PC-9 (cell line): ENCODE results near the gene PTPN1. TPM values are rescaled to one million over a fixed set of nuclear protein-coding genes. Genes with fewer than 3 reads are reported as not detected.

Experiments
- BruUV-seq: library from RNA; stranded (reverse); fragments of 400-500 nt; replicated peaks from 2 replicates; lab custom pipeline; 2021; lab: Mats Ljungman, UMichigan
- CTCF ChIA-PET: fragments of 300-600 bp; sonication (Branson Sonifier 250); formaldehyde crosslinking; loops from one replicate; lab custom pipeline; 2022; ENCODE audit warnings: antibody characterized with exemption; lab: Charles Lee
- POLR2A ChIA-PET: fragments of 300-600 bp; sonication (Branson Sonifier 250); formaldehyde crosslinking; loops from one replicate; lab custom pipeline; 2022; ENCODE audit warnings: antibody characterized with exemption; ENCODE audit not compliant: unreplicated experiment; lab: Charles Lee
- DNase-seq, 2 experiments: peaks; one replicate each; pipeline versions ENCODE4 v3.0.0 to v3.0.0-alpha.2; 2015 to 2022; ENCODE audit warnings: mixed read lengths in 1 of 2
- H2AFZ ChIP-seq: fragments of 200-600 bp; sonication (generic); 2 replicates; pipeline ENCODE4 v1.8.1; 2017; ENCODE audit warnings: antibody characterized with exemption
- H3F3A ChIP-seq: fragments of 200-600 bp; sonication (generic); 2 replicates; pipeline ENCODE4 v1.8.1; 2017; ENCODE audit warnings: antibody characterized with exemption, mild to moderate bottlenecking, low read depth; ENCODE audit not compliant: insufficient read depth
- H3K27ac ChIP-seq: fragments of 200-600 bp; sonication (generic); 2 replicates; pipeline ENCODE4 v1.6.1; 2016; ENCODE audit warnings: mixed run types
- H3K27me3 ChIP-seq: fragments of 200-600 bp; sonication (generic); 2 replicates; pipeline ENCODE4 v1.6.1; 2016; ENCODE audit warnings: low read depth, mixed run types; ENCODE audit not compliant: insufficient read depth
- H3K36me3 ChIP-seq: fragments of 200-600 bp; sonication (generic); 2 replicates; pipeline ENCODE4 v1.6.1; 2016; ENCODE audit warnings: low read depth, mixed run types
- H3K4me1 ChIP-seq: fragments of 200-600 bp; sonication (generic); replicated peaks from 2 replicates; pipeline ENCODE4 v1.6.1; 2016; ENCODE audit warnings: mixed run types; ENCODE audit not compliant: insufficient read depth
- H3K4me2 ChIP-seq: fragments of 200-600 bp; sonication (generic); 2 replicates; pipeline ENCODE4 v1.6.1; 2017; ENCODE audit warnings: mixed run types
- H3K4me3 ChIP-seq: fragments of 200-600 bp; sonication (generic); 2 replicates; pipeline ENCODE4 v1.6.1; 2016; ENCODE audit warnings: mixed run types
- H3K79me2 ChIP-seq: fragments of 200-600 bp; sonication (generic); 2 replicates; pipeline ENCODE4 v1.6.1; 2017; ENCODE audit warnings: low read depth, mixed run types
- H3K9me2 ChIP-seq: fragments of 200-600 bp; sonication (generic); 2 replicates; pipeline ENCODE4 v1.8.1; 2017; ENCODE audit warnings: mild to moderate bottlenecking; ENCODE audit not compliant: insufficient read depth
- H3K9me3 ChIP-seq: fragments of 200-600 bp; sonication (generic); 2 replicates; pipeline ENCODE4 v1.8.1; 2016; ENCODE audit warnings: low read depth; ENCODE audit not compliant: insufficient read depth
- H4K20me1 ChIP-seq: fragments of 200-600 bp; sonication (generic); 2 replicates; pipeline ENCODE4 v1.8.1; 2017; ENCODE audit not compliant: insufficient read depth
- EZH2 ChIP-seq: fragments of 200-600 bp; sonication (generic); IDR thresholded peaks from 2 replicates; pipeline ENCODE4 v1.8.0; 2017; ENCODE audit warnings: antibody characterized with exemption, low read depth
- intact Hi-C: fragments of 100-400 bp; cut with micrococcal nuclease; formaldehyde crosslinking; loops from one replicate; pipeline ENCODE4 v1.10.0; 2022; ENCODE audit not compliant: unreplicated experiment
- total RNA-seq: library from RNA; stranded (reverse); gene quantifications from 2 replicates; pipeline ENCODE4 v1.2.3, GENCODE V29; 2021
- TF ChIP-seq, protein P1 (sequence below): fragments of 200-600 bp; sonication (generic); conservative IDR thresholded peaks from 2 replicates; pipeline ENCODE4 v1.6.1; 2017; ENCODE audit warnings: mixed run types, antibody characterized with exemption, mild to moderate bottlenecking, moderate library complexity

Gene PTPN1
- total RNA-seq, 1 experiment from 2014 or later, result 59.8 TPM

DNA sequence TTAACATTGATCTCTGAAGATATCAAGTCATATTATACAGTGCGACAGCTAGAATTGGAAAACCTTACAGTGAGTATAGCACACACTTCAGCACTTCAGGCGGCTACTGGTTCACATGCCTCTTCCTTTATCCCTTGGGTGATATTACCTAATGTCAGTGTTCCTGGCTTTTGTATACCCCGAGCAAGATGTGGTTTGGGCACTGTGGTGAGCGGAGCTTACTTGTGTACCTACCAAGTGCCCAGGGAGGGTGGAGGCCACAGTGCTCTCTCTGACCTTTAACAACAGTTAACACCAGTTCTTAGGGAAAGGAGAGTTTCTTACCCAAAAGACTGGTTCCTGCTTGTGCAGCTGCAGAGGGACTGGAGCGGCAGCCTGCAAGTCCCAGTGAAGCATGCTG is 64.4 kb downstream of the PTPN1 start:
- no peaks in the 10 kb centered on the region for H3K9me3 ChIP-seq
- TF ChIP-seq, protein P1, sequence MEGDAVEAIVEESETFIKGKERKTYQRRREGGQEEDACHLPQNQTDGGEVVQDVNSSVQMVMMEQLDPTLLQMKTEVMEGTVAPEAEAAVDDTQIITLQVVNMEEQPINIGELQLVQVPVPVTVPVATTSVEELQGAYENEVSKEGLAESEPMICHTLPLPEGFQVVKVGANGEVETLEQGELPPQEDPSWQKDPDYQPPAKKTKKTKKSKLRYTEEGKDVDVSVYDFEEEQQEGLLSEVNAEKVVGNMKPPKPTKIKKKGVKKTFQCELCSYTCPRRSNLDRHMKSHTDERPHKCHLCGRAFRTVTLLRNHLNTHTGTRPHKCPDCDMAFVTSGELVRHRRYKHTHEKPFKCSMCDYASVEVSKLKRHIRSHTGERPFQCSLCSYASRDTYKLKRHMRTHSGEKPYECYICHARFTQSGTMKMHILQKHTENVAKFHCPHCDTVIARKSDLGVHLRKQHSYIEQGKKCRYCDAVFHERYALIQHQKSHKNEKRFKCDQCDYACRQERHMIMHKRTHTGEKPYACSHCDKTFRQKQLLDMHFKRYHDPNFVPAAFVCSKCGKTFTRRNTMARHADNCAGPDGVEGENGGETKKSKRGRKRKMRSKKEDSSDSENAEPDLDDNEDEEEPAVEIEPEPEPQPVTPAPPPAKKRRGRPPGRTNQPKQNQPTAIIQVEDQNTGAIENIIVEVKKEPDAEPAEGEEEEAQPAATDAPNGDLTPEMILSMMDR, result no peak
- TF ChIP-seq EZH2, result no peak
- CTCF ChIA-PET, result interaction anchor here (0.6 kb wide), 1 partner anchor 66 kb away, joined by 12 read pairs; no protein-coding TSS in a partner anchor
- no peak overlapping the region for H3K4me3 ChIP-seq
- DNase-seq, result no peak
- BruUV-seq, result no TSS peak
- no peak overlapping the region for H3K27ac ChIP-seq
- no peaks in the 10 kb centered on the region for H3K9me2 ChIP-seq
- H3K4me2 ChIP-seq, result no peak overlapping the region
- H3K79me2 ChIP-seq, result peaks cover 8% of the 10 kb centered on the region; the same call in 1 of the 2 replicates
- no peaks in the 10 kb centered on the region for H3K4me1 ChIP-seq
- no peak overlapping the region for H2AFZ ChIP-seq
- POLR2A ChIA-PET, result no interaction called here
- H4K20me1 ChIP-seq, result no peaks in the 10 kb centered on the region; the same call in none of the 2 replicates
- H3K36me3 ChIP-seq, result peaks cover 22% of the 10 kb centered on the region
- H3F3A ChIP-seq, result peaks cover 23% of the 10 kb centered on the region; the same call in 1 of the 2 replicates
- intact Hi-C loops, result no loop called here
- no peaks in the 10 kb centered on the region for H3K27me3 ChIP-seq

DNA sequence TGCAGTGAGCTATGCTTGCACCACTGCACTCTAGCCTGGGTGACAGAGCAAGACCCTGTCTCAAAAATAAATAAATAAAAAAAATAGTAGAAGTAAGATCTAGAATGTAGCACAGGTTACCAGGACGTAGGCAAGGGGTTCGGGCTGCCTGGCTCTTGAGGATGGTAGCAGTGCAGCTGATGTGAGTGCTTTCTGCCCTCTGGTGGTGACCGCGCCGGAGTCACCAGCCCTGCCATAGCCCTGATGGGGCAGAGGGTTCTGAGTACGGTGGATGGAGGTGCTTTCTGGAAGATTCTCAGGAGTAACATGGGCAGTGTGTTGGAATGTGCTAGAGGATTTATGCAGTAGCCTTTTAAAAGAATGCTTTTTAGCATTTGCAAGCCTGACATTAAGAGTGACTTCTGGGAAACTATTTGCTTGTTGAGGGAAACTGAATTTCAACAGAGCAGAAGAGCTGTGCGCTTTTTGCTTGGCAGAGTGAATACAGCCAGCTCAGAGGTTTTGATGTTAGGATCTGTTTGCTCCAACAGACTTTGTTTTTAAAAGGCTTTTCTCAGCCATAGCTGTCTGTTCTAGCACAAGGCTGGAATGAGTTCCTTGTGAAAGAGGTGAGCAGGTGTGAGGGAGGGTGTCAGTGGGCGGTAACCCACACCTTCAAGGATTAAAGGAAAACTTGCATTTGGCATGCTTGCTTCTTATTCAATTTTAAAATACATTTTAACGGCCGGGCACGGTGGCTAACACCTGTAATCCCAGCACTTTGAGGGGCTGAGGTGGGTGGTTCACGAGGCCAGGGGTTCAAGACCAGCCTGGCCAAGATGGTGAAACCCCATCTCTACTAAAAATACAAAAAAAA is 65.9 kb downstream of the PTPN1 start:
- H3K4me2 ChIP-seq, result no peak overlapping the region
- peaks cover 26% of the 10 kb centered on the region for H3K36me3 ChIP-seq
- peak in 1 of 2 experiments; percentile 60 for DNase-seq
- no peak for TF ChIP-seq EZH2
- TF ChIP-seq, protein P1, result peak; percentile 81
- CTCF ChIA-PET, result interaction anchor here (0.5 to 1.1 kb wide), 3 partner anchors 184 to 389 kb away, joined by 3 to 5 read pairs (median 3); no protein-coding TSS in a partner anchor
- no peak overlapping the region for H3K4me3 ChIP-seq
- intact Hi-C loops, result loop anchor here (1.0 kb wide), 1 partner anchor 390 kb away; no protein-coding TSS in a partner anchor
- no peaks in the 10 kb centered on the region for H3K9me3 ChIP-seq
- no peaks in the 10 kb centered on the region; the same call in 1 of the 2 replicates for H4K20me1 ChIP-seq
- H2AFZ ChIP-seq, result no peak overlapping the region
- POLR2A ChIA-PET, result interaction anchor here (0.7 kb wide), 1 partner anchor 291 kb away, joined by 3 read pairs; no protein-coding TSS in a partner anchor
- peaks cover 23% of the 10 kb centered on the region; the same call in 1 of the 2 replicates for H3F3A ChIP-seq
- no TSS peak for BruUV-seq
- H3K79me2 ChIP-seq, result peaks cover 3% of the 10 kb centered on the region; the same call in 1 of the 2 replicates
- H3K9me2 ChIP-seq, result no peaks in the 10 kb centered on the region
- H3K27ac ChIP-seq, result no peak overlapping the region
- H3K4me1 ChIP-seq, result no peaks in the 10 kb centered on the region
- no peaks in the 10 kb centered on the region for H3K27me3 ChIP-seq

DNA sequence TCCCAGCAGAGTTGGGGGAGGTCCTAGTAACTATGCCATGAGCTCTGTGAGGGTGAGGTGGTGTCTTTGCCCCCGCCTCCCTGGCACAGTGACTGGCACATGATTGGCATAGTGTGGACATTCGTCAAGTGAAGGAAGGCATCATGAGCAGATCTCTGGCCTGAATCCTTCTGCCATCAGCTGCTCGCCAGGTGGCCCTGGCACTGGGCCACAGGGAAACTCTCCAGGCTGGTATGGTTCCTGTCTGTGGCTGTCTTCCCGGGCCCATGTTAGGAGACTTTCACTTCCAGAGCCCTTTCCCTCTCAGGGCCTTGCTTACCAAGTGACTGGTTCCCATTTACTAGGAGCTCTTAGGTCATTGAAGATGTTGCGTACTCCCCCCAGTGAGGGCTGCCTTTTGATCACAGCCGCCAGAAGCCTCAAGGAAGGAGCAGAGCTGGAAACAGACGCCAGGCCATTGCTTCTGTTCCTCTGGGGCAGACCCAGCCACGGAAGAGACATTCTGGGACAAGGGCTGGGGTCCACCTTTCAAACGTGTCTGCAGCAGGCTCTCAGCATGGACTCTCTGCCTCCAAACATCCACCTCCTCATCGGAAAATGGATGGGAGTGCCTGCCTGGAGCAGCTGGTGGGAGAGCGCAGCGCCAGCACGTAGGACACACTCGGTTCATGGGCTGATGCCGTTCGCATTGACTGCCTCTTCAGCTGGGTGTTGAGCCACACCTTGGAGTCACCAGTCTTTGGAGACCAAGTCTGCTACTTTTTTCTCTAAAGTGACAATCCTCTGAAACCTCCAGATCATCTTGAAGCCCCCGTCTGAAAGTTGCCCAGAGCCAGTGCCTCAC is 67.2 kb downstream of the PTPN1 start:
- BruUV-seq, result no TSS peak
- Histone ChIP-seq H3F3A (peaks cover 23% of the 10 kb centered on the region; the same call in 1 of the 2 replicates), H3K79me2 (no peaks in the 10 kb centered on the region), H4K20me1 (no peaks in the 10 kb centered on the region; the same call in 1 of the 2 replicates), H3K4me2 (no peak overlapping the region), H3K4me3 (no peak overlapping the region), H3K9me3 (no peaks in the 10 kb centered on the region), H3K27me3 (no peaks in the 10 kb centered on the region), H3K36me3 (peaks cover 16% of the 10 kb centered on the region), H3K4me1 (no peaks in the 10 kb centered on the region), H3K27ac (no peak overlapping the region), H3K9me2 (no peaks in the 10 kb centered on the region), H2AFZ (no peak overlapping the region)
- ChIA-PET POLR2A (interaction anchor here (0.5 to 0.6 kb wide), 2 partner anchors 48 to 412 kb away, joined by 5 read pairs; no protein-coding TSS in a partner anchor), CTCF (interaction anchor here (0.6 to 0.8 kb wide), 2 partner anchors 9 to 150 kb away, joined by 3 read pairs; no protein-coding TSS in a partner anchor)
- TF ChIP-seq, protein P1, result no peak
- TF ChIP-seq EZH2, result no peak
- no peak for DNase-seq
- intact Hi-C loops, result no loop called here
